ENCODE results near the gene NELFCD. TPM values are rescaled to one million over a fixed set of nuclear protein-coding genes. Genes with fewer than 3 reads are reported as not detected.

The NELFCD gene
- total and polyA plus RNA-seq, 9 of the 15 experiments (the other 6 are each of a cell fraction or from before 2014, with no cell fraction given), result 11.7 to 163 (median 96.5) TPM

GRCh38 chr20:59042151-59042795 is 61.2 kb downstream of the NELFCD start, which contains the start of gene PRELID3B (continued):
- no peak for TF ChIP-seq CEBPZ (IDR thresholded peaks at IDR 0.05; ENCODE audit: borderline replicate concordance, low read depth, low read length)
- no peak for TF ChIP-seq BCOR (IDR thresholded peaks at IDR 0.05)
- no peak for TF ChIP-seq NCOA6 (IDR thresholded peaks at IDR 0.05)
- TF ChIP-seq, protein P1, sequence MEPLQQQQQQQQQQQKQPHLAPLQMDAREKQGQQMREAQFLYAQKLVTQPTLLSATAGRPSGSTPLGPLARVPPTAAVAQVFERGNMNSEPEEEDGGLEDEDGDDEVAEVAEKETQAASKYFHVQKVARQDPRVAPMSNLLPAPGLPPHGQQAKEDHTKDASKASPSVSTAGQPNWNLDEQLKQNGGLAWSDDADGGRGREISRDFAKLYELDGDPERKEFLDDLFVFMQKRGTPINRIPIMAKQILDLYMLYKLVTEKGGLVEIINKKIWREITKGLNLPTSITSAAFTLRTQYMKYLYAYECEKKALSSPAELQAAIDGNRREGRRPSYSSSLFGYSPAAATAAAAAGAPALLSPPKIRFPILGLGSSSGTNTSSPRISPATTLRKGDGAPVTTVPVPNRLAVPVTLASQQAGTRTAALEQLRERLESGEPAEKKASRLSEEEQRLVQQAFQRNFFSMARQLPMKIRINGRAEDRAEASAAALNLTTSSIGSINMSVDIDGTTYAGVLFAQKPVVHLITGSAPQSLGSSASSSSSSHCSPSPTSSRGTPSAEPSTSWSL (CRISPR knock-in tag; IDR thresholded peaks at IDR 0.05; ENCODE audit: borderline replicate concordance), result no peak
- no peak for TF ChIP-seq KAT8 (IDR thresholded peaks at IDR 0.05; ENCODE audit: low read depth)
- TF ChIP-seq, protein P2, sequence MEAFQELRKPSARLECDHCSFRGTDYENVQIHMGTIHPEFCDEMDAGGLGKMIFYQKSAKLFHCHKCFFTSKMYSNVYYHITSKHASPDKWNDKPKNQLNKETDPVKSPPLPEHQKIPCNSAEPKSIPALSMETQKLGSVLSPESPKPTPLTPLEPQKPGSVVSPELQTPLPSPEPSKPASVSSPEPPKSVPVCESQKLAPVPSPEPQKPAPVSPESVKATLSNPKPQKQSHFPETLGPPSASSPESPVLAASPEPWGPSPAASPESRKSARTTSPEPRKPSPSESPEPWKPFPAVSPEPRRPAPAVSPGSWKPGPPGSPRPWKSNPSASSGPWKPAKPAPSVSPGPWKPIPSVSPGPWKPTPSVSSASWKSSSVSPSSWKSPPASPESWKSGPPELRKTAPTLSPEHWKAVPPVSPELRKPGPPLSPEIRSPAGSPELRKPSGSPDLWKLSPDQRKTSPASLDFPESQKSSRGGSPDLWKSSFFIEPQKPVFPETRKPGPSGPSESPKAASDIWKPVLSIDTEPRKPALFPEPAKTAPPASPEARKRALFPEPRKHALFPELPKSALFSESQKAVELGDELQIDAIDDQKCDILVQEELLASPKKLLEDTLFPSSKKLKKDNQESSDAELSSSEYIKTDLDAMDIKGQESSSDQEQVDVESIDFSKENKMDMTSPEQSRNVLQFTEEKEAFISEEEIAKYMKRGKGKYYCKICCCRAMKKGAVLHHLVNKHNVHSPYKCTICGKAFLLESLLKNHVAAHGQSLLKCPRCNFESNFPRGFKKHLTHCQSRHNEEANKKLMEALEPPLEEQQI (IDR thresholded peaks at IDR 0.05), result no peak
- TF ChIP-seq, protein P3, sequence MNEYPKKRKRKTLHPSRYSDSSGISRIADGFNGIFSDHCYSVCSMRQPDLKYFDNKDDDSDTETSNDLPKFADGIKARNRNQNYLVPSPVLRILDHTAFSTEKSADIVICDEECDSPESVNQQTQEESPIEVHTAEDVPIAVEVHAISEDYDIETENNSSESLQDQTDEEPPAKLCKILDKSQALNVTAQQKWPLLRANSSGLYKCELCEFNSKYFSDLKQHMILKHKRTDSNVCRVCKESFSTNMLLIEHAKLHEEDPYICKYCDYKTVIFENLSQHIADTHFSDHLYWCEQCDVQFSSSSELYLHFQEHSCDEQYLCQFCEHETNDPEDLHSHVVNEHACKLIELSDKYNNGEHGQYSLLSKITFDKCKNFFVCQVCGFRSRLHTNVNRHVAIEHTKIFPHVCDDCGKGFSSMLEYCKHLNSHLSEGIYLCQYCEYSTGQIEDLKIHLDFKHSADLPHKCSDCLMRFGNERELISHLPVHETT (CRISPR knock-in tag; conservative IDR thresholded peaks at IDR 0.05 in 1 of 2, IDR thresholded peaks at IDR 0.05 in 1 of 2), result no peak; a peak in 2 of 4 replicates
- TF ChIP-seq, protein P4, sequence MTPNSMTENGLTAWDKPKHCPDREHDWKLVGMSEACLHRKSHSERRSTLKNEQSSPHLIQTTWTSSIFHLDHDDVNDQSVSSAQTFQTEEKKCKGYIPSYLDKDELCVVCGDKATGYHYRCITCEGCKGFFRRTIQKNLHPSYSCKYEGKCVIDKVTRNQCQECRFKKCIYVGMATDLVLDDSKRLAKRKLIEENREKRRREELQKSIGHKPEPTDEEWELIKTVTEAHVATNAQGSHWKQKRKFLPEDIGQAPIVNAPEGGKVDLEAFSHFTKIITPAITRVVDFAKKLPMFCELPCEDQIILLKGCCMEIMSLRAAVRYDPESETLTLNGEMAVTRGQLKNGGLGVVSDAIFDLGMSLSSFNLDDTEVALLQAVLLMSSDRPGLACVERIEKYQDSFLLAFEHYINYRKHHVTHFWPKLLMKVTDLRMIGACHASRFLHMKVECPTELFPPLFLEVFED (CRISPR knock-in tag; conservative IDR thresholded peaks at IDR 0.05), result 0 out of 2 replicates have a peak, but pooled peaks have one; percentile 4
- no peak for TF ChIP-seq SRSF9 (IDR thresholded peaks at IDR 0.05; ENCODE audit: borderline replicate concordance, low read depth, low read length)
- TF ChIP-seq CBFB (CRISPR knock-in tag; IDR thresholded peaks at IDR 0.05), result no peak
- TF ChIP-seq NEUROD1 (IDR thresholded peaks at IDR 0.05; ENCODE audit: borderline replicate concordance, low read depth, low read length, partially characterized antibody), result no peak
- no peak for TF ChIP-seq SIX5 (IDR thresholded peaks at IDR 0.05; ENCODE audit: borderline replicate concordance in 1 of 2, insufficient read depth in 1 of 2, low read depth in 1 of 2, low read length in 2 of 2)
- TF ChIP-seq ZNF408 (CRISPR knock-in tag; IDR thresholded peaks at IDR 0.05; ENCODE audit: low read depth), result no peak
- no peak for TF ChIP-seq ZNF668 (CRISPR knock-in tag; IDR thresholded peaks at IDR 0.05)
- no peak for TF ChIP-seq TFAM (CRISPR knock-in tag; conservative IDR thresholded peaks at IDR 0.05)
